ENCODE measurements around the gene USP20. TPM values are rescaled to one million over a fixed set of nuclear protein-coding genes. Genes with fewer than 3 reads are reported as not detected.

The USP20 gene
- total RNA-seq, 6 experiments from 2014 or later: 7.5 to 14.0 (median 10.8) TPM

GRCh38 chr9:129868023-129868871 lies 33.0 kb downstream of the USP20 start:
- intact Hi-C loops (cut with DNase I): no loop called here
- Histone ChIP-seq H3K4me3 (no peak overlapping the region), H3K4me1 (peaks cover 0 to 11% (median 5%) of the 10 kb centered on the region in 4 donors), H3K9me3 (no peaks in the 10 kb centered on the region), H3K27me3 (no peaks in the 10 kb centered on the region), H3K36me3 (peaks cover 0 to 6% (median 2%) of the 10 kb centered on the region in 4 donors), H3K27ac (no peak overlapping the region)
- no peak for ATAC-seq
- DNase-seq: no peak
- no peak for TF ChIP-seq POLR2A (IDR thresholded peaks at IDR 0.05)
- TF ChIP-seq, protein P1, sequence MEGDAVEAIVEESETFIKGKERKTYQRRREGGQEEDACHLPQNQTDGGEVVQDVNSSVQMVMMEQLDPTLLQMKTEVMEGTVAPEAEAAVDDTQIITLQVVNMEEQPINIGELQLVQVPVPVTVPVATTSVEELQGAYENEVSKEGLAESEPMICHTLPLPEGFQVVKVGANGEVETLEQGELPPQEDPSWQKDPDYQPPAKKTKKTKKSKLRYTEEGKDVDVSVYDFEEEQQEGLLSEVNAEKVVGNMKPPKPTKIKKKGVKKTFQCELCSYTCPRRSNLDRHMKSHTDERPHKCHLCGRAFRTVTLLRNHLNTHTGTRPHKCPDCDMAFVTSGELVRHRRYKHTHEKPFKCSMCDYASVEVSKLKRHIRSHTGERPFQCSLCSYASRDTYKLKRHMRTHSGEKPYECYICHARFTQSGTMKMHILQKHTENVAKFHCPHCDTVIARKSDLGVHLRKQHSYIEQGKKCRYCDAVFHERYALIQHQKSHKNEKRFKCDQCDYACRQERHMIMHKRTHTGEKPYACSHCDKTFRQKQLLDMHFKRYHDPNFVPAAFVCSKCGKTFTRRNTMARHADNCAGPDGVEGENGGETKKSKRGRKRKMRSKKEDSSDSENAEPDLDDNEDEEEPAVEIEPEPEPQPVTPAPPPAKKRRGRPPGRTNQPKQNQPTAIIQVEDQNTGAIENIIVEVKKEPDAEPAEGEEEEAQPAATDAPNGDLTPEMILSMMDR (IDR thresholded peaks at IDR 0.05): no peak
- WGBS (ENCODE audit: insufficient coverage, low coverage, low lambda C conversion rate, missing lambda C conversion rate): 73% methylated on average over 11 of the region's 48 CpGs

DNA sequence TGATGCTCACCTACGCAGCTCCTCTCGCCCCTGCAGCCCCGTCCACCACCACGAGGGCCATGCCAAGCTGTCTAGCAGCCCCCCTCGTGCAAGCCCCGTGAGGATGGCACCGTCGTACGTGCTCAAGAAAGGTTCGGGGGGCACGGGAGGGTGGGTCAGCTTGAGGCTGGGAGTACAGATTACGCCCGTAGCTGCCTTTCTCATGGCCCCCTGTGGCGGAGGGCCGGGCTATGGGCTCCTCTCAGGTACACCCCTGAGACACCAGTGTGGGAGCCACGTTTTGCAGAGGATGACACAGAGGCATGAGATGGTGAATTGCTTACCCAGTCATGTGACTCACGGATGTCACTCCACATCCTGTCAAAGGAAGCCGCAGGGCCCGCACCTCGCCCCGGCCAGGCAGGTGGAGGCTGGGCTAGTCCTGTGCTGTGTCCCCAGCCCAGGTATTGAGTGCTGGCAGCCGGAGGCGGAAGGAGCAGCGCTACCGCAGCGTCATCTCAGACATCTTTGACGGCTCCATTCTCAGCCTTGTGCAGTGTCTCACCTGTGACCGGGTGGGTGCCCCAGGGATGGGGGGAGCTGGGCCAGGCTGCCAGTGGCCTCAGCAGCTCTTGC lies 33.7 kb downstream of the USP20 start:
- peaks cover 0 to 11% (median 5%) of the 10 kb centered on the region in 4 donors for H3K4me1 ChIP-seq
- peaks cover 0 to 8% (median 5%) of the 10 kb centered on the region in 4 donors for H3K36me3 ChIP-seq
- no peak overlapping the region for H3K4me3 ChIP-seq
- ATAC-seq (peak; percentile 47 to 64 (median 56)), DNase-seq (no peak)
- WGBS (ENCODE audit: insufficient coverage, low coverage, low lambda C conversion rate, missing lambda C conversion rate): 66% methylated on average over 4 of the region's 28 CpGs
- intact Hi-C loops (cut with DNase I): no loop called here
- H3K27me3 ChIP-seq: no peaks in the 10 kb centered on the region
- no peak for TF ChIP-seq POLR2A (IDR thresholded peaks at IDR 0.05)
- TF ChIP-seq, protein P1 (IDR thresholded peaks at IDR 0.05): no peak
- no peak overlapping the region for H3K27ac ChIP-seq
- H3K9me3 ChIP-seq: no peaks in the 10 kb centered on the region

- H3K4me1 ChIP-seq: peaks cover 0 to 11% (median 5%) of the 10 kb centered on the region in 4 donors
- H3K27me3 ChIP-seq: no peaks in the 10 kb centered on the region
- H3K36me3 ChIP-seq: peaks cover 0 to 16% (median 7%) of the 10 kb centered on the region in 4 donors
- no peak overlapping the region for H3K4me3 ChIP-seq
- intact Hi-C loops (cut with DNase I): no loop called here
- TF ChIP-seq, protein P1 (IDR thresholded peaks at IDR 0.05): no peak
- TF ChIP-seq POLR2A (IDR thresholded peaks at IDR 0.05): no peak
- ATAC-seq (peak; percentile 82 to 84 (median 84)), DNase-seq (peak in 1 of 3 donors; percentile 76)
- WGBS (ENCODE audit: insufficient coverage, low coverage, low lambda C conversion rate, missing lambda C conversion rate): 100% methylated on average over 1 of the region's 24 CpGs
- H3K9me3 ChIP-seq: no peaks in the 10 kb centered on the region
- peak overlapping the region in 1 of 3 donors; percentile 3 for H3K27ac ChIP-seq
Measured at GRCh38 chr9:129869585-129870501, 34.6 kb downstream of the USP20 start.

- no peak for DNase-seq
Measured at GRCh38 chr9:129871046-129871445, 35.8 kb downstream of the USP20 start.

More at GRCh38 chr9:129871046-129871445, 35.8 kb downstream of the USP20 start:
- Histone ChIP-seq H3K9me3 (no peaks in the 10 kb centered on the region), H3K4me3 (no peak overlapping the region), H3K27ac (no peak overlapping the region), H3K27me3 (no peaks in the 10 kb centered on the region), H3K4me1 (peaks cover 0 to 11% (median 5%) of the 10 kb centered on the region in 4 donors), H3K36me3 (peaks cover 0 to 22% (median 10%) of the 10 kb centered on the region in 4 donors)
- TF ChIP-seq POLR2A (IDR thresholded peaks at IDR 0.05): no peak
- TF ChIP-seq, protein P1 (IDR thresholded peaks at IDR 0.05): no peak
- ATAC-seq: no peak
- intact Hi-C loops (cut with DNase I): no loop called here
- WGBS (ENCODE audit: insufficient coverage, low coverage, low lambda C conversion rate, missing lambda C conversion rate): 97% methylated on average over 9 of the region's 11 CpGs
